ENCODE measurements around the gene PDCD10.

Gene PDCD10

DNA sequence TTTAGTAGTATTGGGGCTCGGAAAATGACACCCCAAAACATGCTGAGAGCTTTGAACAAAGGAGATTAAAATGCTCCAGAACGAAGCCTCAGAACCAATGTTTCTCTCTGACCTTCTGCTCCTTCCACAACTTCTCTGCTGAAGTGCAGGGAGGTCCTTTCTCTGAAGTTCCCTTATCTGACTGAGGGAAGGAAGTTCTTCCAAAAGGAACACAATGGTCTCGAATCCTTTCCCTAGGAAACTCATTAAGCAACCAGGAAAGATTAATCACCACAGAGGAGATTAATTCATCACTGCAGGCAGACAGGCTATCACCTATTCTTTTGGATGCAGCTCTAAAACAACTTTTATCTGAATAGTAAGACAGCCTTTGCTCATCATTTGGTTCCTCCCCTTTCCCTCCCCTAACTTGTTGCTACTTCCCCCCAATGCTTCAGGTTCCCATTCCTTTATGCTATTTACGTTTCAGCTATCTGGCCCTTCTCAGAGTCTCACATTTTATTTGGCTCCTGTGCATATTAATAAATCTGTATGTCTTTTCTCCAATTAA, 62.7 kb downstream of the PDCD10 start:
- DNase-seq: no peak

DNA sequence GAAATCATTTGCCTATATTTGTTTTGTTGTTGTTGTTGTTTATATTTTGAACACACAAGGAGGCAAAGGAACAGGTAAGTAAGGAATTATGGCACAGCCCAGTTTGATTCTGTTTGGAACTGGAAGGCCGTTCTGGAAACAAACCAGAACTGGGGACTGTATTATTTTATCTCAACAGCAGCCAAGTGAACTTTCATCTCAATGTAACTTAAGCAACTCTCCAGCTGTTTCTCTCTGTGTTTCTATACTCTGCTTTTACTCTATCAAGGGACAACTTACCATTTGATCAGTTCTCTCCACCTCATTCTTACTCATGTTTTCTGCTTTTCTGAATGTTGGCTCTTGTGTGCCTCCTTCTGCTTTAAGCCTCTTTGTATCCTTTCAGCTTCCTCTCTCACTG, 65.0 kb downstream of the PDCD10 start:
- DNase-seq: no peak

DNA sequence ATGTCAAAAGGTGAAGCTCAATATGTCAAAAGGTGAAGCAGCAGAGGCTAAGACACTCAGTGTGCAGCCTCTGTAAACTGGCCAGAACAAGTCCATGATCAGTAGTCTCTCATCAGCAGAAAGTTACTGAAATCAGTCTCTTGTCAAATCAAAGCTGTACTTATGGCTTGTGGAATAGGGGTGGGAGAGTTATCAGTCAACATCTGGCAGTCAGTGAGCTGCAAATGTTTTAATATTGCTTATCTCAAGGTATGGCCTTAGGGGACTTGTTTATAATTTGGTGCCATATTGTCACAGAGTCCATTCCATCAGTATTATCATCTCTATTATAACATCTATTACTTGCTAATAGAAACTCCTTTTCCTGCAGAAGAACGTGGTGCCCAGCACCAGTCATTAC, 66.0 kb downstream of the PDCD10 start:
- DNase-seq: no peak

DNA sequence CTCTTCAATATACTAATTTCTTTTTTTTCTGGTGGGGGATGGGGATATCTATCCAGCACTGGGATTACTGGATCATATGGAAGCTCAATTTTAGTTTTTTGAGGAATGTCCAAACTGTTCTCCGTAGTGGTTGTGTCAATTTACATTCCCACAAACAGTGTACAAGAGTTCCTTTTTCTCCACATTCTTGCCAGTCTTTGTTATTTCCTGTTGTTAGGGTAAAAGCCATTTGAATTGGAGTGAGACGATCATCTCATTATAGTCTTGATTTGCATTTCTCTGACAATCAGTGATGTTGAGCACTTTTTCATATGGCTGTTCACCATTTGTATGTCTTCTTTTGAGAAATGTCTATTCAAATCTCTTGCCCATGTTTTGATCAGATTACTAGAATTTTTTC, 68.1 kb downstream of the PDCD10 start:
- no peak for DNase-seq

- no peak for DNase-seq
These were observed 71.7 kb downstream of the PDCD10 start for GRCh38 chr3:167662919-167663400.

DNA sequence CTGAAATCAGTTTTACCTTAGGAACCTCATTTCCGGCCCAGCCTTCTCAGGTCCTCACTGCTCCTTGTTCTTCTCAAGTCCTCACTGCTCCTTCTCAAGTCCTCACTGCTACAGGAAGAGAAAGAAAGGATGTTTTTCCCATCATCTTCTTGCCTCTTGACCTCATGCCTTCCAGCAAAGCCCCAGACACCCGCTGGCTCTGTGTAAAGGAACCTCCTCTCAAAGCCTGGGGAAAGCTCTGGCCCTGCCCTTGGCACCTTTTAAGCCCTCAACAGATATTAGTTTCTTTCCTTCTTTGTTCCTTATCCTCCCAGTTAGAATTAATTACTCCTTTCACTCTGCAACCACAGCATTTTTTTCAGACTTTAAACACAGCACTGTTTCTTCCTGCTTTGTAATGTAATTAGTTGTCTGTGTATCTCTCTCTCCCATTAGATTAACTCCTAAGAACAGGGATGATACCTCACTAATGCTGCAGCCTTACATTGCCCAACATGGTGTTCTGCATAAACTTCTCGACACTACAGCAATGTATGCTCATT, 76.9 kb downstream of the PDCD10 start:
- DNase-seq: no peak

GRCh38 chr3:167656821-167657220, 77.9 kb downstream of the PDCD10 start:
- DNase-seq: no peak

DNA sequence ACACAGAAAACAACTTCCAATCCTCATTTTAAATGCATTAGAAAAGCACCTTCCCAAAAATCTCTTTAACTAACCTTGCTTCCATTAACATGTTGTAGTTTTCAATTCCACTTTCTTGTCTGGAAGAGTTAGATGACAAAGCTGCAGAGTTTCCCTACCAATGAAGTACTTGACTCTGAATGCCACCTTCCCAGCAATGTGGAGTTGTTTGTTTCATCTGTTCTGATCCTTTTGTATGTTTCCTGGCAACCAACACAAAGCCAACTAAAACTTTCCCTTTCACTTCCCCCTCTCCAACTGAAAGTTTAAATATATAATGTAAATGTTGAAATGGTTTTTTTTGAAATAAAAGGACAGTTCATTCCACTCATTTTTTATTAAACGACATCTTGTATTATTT, 80.9 kb downstream of the PDCD10 start, which contains the start of gene WDR49:
Gene WDR49, minus strand, starts transcription at position 183 of the 400 bp plus-strand sequence. CDS start 517 bp downstream, outside the sequence.
- no peak for DNase-seq

DNA sequence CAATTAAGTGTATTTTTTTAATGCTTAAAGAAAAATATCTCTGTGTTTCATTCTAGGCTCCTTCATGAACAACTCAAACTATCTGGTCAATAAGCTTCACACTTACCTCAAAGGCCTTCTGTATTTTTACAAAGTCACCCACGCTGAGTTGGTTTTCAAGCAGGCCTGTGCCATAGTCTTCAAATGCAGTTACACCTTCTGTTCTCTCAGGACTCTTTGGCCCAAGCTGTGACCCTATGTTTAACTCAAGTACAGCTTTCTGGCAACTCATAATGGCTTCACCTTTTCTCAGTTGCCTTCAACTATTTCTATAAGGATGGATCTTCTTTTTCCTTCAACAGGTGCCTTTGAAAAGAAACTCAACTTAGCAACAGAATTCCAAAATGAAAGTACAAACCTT, 81.5 kb downstream of the PDCD10 start:
- no peak for DNase-seq

- DNase-seq: no peak
These were observed 82.9 kb downstream of the PDCD10 start for GRCh38 chr3:167651826-167652225.

DNA sequence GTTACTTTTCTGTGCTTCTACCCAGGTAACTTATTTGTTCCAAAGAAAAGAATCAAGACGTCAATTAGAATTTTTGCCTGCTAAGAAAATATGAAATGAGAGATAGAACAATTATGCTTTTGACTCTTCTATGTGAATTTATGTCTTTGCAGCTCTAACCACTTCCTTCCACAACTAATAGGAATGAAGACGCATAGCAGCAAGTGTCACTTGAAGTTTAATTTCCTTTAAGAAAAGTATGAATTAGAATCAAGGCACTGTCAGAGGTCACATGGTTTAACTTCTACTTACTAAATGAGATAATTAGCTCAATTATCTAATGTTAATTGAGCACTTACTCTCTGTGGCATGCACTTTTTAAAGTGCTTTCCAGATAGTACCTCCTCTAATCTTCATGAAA, 84.2 kb downstream of the PDCD10 start:
- no peak for DNase-seq

- no peak for DNase-seq
These were observed 84.9 kb downstream of the PDCD10 start for GRCh38 chr3:167649746-167650145.

DNA sequence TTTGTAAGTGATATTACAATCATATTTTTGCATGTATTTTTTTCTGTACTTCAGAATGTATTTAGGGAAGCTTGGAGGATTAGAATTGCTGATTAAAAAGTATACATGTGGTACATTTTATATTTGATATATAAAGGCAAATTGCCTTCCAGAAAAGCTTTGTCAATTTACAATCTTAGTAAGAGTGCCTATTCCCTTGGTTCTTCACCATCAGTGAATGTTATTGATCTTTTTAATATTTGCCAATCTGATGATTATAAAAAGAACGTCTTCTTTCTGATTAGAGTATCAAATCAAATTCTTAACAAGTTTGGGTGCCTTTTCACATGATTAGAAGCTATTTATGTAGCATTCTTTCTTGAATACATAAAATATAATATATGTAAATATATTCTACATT, 90.1 kb downstream of the PDCD10 start:
- DNase-seq: no peak
